Smooth muscle cell of the umbilical artery (primary cell): ENCODE data around the gene SLC22A6. TPM values are rescaled to one million over a fixed set of nuclear protein-coding genes. Genes with fewer than 3 reads are reported as not detected.

Experiments
- total RNA-seq: library from RNA; depleted of rRNA; stranded (reverse); fragments of >200 nt; gene quantifications from 2 replicates; pipeline ENCODE4 v1.2.3, GENCODE V29; 2014

SLC22A6 gene, protein sequence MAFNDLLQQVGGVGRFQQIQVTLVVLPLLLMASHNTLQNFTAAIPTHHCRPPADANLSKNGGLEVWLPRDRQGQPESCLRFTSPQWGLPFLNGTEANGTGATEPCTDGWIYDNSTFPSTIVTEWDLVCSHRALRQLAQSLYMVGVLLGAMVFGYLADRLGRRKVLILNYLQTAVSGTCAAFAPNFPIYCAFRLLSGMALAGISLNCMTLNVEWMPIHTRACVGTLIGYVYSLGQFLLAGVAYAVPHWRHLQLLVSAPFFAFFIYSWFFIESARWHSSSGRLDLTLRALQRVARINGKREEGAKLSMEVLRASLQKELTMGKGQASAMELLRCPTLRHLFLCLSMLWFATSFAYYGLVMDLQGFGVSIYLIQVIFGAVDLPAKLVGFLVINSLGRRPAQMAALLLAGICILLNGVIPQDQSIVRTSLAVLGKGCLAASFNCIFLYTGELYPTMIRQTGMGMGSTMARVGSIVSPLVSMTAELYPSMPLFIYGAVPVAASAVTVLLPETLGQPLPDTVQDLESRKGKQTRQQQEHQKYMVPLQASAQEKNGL
- not detected in 2 replicates for total RNA-seq

DNA sequence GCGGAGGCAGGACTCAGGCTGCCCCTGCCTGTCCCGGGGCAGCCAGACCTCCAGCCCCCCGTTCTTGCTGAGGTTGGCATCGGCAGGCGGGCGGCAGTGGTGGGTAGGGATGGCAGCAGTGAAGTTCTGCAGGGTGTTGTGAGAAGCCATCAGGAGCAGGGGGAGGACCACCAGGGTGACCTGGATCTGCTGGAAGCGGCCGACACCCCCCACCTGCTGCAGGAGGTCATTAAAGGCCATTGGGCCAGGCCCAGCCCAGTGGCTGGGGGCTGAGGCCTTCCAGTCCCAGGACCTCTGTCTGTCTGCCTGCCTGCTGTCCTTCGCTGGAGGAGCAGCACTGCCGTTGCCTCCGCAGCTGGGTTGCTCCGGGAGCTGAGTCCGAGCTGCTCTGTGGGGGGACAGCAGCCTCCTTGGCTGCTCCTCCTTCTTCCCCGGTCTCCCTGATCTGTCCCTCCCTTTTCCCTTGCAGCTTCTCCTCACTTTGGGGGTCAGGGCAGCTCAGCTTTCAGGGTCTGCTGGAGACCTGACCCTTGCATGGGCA, at the start of gene SLC22A6:
Gene SLC22A6 (minus strand): TSS at position 517 of the 541 bp plus-strand sequence. CDS start 277 bp downstream, at position 240.

GRCh38 chr11:63015521-63016215, 30.9 kb upstream of the SLC22A6 start, which contains the start of gene SLC22A8:
Gene SLC22A8 (minus strand): TSS chr11:63015841. CDS start chr11:63014958, 883 bp downstream.

Other genes starting within 250 kb of the SLC22A6 start
- 8.2 and 11.9 TPM in 2 replicates for gene ZBTB3, start 230.8 kb downstream of the SLC22A6 start, total RNA-seq
- gene POLR2G, start 223.4 kb downstream of the SLC22A6 start, total RNA-seq, result 39.2 and 59.7 TPM in 2 replicates
- 15.6 and 23.8 TPM in 2 replicates for gene TAF6L, start 213.6 kb downstream of the SLC22A6 start, total RNA-seq
- gene TMEM179B, start 197.6 kb downstream of the SLC22A6 start, total RNA-seq, result 28.9 and 42.5 TPM in 2 replicates
- 16.1 and 22.6 TPM in 2 replicates for gene TMEM223, start 193.0 kb downstream of the SLC22A6 start, total RNA-seq
- gene NXF1, start 179.5 kb downstream of the SLC22A6 start, total RNA-seq, result 21.1 and 49.2 TPM in 2 replicates
- 35.9 and 36.6 TPM in 2 replicates for gene STX5, start 152.9 kb downstream of the SLC22A6 start, total RNA-seq
- not detected in 2 replicates for gene TEX54, start 152.1 kb downstream of the SLC22A6 start, total RNA-seq
- gene WDR74, start 145.4 kb downstream of the SLC22A6 start, total RNA-seq, result 36.8 and 53.0 TPM in 2 replicates
- gene SLC3A2, start 104.1 kb downstream of the SLC22A6 start, total RNA-seq, result 121 and 217 TPM in 2 replicates
- not detected in 2 replicates for gene CHRM1, start 63.6 kb downstream of the SLC22A6 start, total RNA-seq
- not detected in 2 replicates for gene SLC22A8, start 30.9 kb upstream of the SLC22A6 start, total RNA-seq
- gene SLC22A24, start 159.3 kb upstream of the SLC22A6 start, total RNA-seq, result not detected in 2 replicates